Omental fat pad (tissue), 4 donors: ENCODE results near the gene KCNA1. TPM values are rescaled to one million over a fixed set of nuclear protein-coding genes. Genes with fewer than 3 reads are reported as not detected.

Experiments used
- ATAC-seq: fragments of 150-250 bp; one replicate; pipeline ENCODE4 v1.9.1; 2016; ENCODE audit warnings: mild to moderate bottlenecking, moderate library complexity; ENCODE audit not compliant: low FRiP score
- DNase-seq: peaks from one replicate; pipeline ENCODE4 v3.0.0-alpha.2; 2019; ENCODE audit warnings: low spot score
- total RNA-seq, 4 donors: library from RNA; depleted of rRNA; stranded (reverse); fragments of >200 nt; gene quantifications; one replicate each; pipeline ENCODE4 v1.1.0, GENCODE V29; 2016
- TF ChIP-seq, protein P1 (sequence below), 3 donors: fragments of 450-650 bp; IDR thresholded peaks; one replicate each; pipeline ENCODE4 v1.5.1; 2016 to 2017; ENCODE audit warnings: antibody characterized with exemption in 3 of 3, mild to moderate bottlenecking in 3 of 3, moderate library complexity in 2 of 3

KCNA1 gene
- total RNA-seq, 4 donors from 2014 or later, result 0.36 to 2.2 (median 0.44) TPM; not detected in 1

DNA sequence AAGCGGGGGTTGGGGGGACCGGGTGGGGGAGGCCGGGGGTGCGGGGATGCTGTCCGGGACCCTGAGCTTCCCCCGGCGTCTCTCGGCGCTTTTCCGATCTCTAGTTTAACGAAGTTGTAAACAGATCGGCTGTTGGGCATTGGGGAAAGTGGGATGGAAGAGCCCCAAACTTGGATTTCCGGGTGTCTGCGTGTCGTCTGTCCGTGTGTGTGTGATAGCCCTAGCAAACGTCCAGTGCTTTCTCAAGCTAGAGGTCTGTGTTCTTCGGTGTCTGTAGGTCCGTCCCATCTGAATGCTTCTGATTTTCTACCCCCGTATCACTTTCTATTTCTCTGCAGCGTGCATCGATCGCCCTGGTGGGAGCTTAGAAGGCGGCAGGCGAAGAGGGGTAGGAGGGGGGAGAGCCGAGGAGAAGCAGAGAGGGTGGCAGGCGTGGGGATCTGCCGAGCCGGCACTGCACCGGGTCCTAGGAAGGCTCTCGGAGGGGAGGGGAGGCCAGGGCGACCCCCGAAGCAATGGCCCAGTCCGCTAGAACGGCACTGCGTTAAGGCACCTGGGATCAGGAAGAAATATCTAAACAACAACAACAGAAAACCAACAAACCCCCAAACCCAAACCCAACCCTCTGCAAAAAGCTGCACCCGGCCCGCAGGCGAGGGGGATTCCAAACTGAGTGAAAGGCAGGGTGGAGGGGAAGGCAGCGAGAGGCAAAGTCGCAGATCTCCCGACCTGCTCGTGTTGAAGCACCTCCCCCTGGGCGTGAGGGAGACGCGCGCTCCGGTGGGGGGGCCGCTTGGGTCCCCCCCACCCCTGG lies 1.0 kb downstream of the KCNA1 start:
- no peak for ATAC-seq
- DNase-seq, result no peak
- TF ChIP-seq, protein P1, sequence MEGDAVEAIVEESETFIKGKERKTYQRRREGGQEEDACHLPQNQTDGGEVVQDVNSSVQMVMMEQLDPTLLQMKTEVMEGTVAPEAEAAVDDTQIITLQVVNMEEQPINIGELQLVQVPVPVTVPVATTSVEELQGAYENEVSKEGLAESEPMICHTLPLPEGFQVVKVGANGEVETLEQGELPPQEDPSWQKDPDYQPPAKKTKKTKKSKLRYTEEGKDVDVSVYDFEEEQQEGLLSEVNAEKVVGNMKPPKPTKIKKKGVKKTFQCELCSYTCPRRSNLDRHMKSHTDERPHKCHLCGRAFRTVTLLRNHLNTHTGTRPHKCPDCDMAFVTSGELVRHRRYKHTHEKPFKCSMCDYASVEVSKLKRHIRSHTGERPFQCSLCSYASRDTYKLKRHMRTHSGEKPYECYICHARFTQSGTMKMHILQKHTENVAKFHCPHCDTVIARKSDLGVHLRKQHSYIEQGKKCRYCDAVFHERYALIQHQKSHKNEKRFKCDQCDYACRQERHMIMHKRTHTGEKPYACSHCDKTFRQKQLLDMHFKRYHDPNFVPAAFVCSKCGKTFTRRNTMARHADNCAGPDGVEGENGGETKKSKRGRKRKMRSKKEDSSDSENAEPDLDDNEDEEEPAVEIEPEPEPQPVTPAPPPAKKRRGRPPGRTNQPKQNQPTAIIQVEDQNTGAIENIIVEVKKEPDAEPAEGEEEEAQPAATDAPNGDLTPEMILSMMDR (IDR thresholded peaks at IDR 0.05), result no peak

DNA sequence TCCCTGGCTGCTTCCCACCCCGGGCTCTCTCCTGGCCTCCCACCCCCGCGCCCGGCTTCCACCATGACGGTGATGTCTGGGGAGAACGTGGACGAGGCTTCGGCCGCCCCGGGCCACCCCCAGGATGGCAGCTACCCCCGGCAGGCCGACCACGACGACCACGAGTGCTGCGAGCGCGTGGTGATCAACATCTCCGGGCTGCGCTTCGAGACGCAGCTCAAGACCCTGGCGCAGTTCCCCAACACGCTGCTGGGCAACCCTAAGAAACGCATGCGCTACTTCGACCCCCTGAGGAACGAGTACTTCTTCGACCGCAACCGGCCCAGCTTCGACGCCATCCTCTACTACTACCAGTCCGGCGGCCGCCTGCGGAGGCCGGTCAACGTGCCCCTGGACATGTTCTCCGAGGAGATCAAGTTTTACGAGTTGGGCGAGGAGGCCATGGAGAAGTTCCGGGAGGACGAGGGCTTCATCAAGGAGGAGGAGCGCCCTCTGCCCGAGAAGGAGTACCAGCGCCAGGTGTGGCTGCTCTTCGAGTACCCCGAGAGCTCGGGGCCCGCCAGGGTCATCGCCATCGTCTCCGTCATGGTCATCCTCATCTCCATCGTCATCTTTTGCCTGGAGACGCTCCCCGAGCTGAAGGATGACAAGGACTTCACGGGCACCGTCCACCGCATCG lies 1.8 kb downstream of the KCNA1 start:
- ATAC-seq (no peak), DNase-seq (no peak)
- TF ChIP-seq, protein P1 (IDR thresholded peaks at IDR 0.05), result no peak

DNA sequence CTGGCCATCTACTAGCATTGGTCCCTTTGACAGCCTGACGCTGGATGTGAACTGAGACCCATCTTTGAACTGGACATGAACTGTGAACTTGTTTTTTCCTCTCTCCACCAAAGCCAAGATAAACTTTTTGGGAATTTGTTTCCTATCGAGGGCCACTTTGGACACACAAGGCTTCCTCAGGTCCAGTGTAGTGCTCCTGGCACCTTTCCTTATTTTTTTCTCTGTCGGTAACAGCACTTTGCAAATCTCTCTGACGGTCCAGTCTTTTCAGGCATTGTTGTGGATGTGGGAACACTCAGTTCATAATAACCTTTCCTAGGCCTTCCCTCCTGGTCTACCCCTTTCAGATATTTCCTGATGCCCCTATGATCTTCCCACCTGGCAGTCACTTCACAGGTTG lies 5.0 kb downstream of the KCNA1 start:
- TF ChIP-seq, protein P1 (IDR thresholded peaks at IDR 0.05), result no peak
- ATAC-seq (no peak), DNase-seq (no peak)

DNA sequence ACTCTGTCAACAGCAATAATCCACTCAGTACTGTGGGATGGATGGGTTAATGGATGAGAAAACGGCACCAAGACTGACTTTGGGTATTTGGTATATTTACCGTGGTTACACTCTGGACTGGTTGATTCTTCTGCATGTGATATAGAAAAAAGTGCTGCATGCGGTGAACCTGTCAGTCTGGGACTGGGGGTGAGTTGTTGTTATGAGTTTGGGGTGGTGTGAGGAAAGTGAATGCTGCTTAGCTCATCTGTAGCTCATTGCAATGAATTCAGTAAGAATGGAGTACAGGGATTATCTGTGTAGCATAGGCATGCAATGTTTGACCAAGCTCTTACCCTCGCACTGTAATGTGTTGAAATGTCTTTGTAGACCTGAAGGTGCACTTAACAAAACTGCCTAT lies 6.0 kb downstream of the KCNA1 start:
- DNase-seq, result no peak
- no peak for ATAC-seq
- TF ChIP-seq, protein P1 (IDR thresholded peaks at IDR 0.05), result no peak

DNA sequence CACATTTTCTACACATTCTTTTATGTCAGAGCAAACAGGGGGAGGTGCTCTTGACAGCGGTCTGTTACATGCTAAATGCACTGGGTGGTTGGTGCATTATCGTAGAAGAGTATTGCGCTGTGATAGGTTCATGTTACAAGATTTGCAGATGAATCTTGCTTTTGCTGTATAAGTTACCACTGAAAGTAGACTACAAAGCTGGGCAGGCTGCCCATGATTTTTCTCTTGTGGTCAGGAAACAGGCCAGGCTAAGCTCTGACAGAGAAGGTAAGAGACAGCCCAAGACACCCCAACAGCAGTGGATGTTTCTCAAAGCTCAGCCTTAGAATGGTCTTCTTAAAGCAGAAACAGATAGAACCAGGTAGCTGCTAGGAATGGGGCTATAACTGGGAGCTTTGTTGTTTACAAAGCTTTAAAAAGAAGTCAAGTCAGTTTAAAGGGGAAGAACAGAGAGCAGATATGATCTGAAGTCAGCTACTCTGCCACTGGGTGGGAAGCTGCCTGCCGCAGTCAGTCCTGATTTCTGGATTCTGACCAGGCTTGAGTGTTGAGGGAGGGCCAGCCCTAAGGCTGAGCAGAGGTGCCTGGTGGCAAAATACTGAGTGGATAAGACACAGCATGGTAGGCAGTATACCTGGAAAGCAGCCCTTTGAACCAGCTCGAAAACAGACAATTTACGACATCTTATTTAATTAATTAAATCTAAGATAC lies 9.4 kb downstream of the KCNA1 start:
- DNase-seq, result no peak
- TF ChIP-seq, protein P1 (IDR thresholded peaks at IDR 0.05), result no peak

DNA sequence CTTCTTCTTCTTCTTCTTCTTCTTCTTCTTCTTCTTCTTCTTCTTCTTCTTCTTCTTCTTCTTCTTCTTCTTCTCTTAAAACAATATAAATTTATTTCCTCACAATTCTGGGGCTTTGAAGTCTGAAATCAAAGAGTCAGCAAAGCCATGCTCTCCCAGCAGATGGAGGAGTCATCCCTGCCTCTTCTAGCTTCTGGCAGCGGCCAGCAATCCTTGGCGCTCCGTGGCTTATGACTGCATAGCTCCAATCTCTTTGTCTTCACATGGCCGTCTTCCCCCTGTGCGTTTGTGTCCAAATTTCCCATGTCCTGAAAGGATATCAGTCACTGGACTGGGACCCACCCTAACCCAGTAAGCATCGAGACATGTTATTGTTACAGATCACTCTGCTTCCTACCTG lies 22.9 kb downstream of the KCNA1 start:
- ATAC-seq (no peak), DNase-seq (no peak)
- TF ChIP-seq, protein P1 (IDR thresholded peaks at IDR 0.05), result no peak

More for the DNA sequence above, 9.4 kb downstream of the KCNA1 start:
- no peak for ATAC-seq
